ENCODE results near the gene AHRR.
"Not testable (repeated sequence)": the region's sequence is repeated elsewhere in the genome, so short reads cannot be mapped to it uniquely, and the experiment has no call there.

Gene AHRR

GRCh38 chr5:380701-381309, 59.3 kb downstream of the AHRR start:
- DNase-seq, result no peak

DNA sequence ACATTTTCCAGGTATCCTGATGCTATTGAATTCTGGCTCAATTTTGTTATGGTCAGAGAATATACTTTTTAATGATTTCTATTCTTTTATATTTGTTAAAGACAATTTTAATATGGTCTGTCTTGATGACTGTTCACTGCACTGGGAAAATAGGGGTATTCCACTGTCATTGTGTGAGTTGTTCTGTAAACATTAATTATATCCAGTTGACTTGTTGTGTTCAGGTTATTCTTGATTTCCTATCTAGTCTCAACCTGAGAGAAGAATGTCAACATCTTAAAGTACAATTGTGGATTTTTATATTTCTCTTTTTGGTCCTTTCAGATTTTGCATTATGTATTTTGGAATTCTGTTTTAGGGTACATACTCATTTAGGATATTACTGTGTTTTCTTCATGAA, 61.6 kb downstream of the AHRR start:
- no peak for DNase-seq

GRCh38 chr5:383621-384020, 62.1 kb downstream of the AHRR start:
- peak in 1 of 2 donors; percentile 25 for DNase-seq

DNA sequence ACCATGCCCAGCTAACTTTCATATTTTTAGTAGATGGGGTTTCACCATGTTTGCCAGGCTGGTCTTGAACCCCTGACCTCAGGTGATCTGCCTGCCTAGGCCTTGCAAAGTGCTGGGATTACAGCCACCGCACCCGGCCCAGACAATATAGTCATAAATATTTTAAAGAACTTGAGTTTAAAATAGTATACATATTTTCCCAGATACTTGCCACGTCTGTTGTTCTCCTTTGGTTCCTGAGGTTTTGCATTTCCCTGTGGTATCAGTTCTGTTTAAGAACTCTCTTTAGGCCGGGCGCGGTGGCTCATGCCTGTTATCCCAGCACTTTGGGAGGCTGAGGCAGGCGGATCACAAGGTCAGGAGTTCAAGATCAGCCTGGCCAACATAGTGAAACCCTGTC, 63.1 kb downstream of the AHRR start:
- not testable (repeated sequence) for DNase-seq

GRCh38 chr5:385321-385720, 63.8 kb downstream of the AHRR start:
- DNase-seq, result no peak

- no peak for DNase-seq
Observed at GRCh38 chr5:386432-387341, 65.2 kb downstream of the AHRR start.

GRCh38 chr5:387491-388265, 66.2 kb downstream of the AHRR start:
- DNase-seq, result no peak

DNA sequence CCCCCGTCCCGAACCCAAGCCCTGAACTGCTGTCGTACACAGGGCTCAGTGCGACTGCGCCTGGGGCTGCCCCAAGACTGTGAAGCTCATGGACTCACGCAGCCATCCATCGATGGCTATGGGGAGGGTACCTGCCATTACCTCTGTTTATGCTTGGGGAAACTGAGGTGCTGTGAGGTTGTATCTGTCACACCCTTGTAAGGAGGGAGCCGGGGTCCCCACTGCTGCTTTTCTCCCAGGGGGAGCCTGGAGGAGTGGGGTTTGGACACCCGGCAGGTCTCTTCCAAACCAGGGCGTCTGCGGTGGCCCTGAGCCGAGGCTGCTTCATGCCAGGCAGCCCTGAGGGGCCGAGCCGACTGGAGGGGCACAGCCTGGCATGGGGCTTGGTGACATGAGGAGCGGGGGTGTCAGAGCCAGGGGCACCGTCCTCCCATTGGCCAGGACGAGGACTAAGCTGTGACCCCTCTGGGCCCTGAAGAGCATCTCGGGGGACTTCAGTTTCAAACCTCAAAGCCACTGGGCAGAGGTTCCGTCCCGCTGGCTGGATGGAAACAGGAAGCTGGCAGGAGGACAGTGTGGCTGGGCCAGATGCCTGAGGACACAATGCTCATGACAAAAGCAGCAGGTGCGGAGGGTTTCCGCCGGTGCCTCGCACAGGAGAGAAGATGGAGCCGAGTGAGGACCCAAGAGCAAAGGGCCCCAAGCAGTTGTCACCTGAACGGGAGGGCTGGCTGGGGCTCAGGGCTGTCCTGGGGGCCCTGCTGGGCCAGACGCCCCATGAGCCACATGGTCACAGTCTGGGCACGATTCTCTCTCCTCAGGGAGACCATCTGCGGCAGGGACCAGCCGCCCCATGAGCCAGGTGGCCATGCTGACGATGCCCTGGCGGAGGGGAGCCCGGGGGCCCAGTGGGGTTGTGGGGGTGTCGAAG, 67.0 kb downstream of the AHRR start:
- DNase-seq, result no peak

DNA sequence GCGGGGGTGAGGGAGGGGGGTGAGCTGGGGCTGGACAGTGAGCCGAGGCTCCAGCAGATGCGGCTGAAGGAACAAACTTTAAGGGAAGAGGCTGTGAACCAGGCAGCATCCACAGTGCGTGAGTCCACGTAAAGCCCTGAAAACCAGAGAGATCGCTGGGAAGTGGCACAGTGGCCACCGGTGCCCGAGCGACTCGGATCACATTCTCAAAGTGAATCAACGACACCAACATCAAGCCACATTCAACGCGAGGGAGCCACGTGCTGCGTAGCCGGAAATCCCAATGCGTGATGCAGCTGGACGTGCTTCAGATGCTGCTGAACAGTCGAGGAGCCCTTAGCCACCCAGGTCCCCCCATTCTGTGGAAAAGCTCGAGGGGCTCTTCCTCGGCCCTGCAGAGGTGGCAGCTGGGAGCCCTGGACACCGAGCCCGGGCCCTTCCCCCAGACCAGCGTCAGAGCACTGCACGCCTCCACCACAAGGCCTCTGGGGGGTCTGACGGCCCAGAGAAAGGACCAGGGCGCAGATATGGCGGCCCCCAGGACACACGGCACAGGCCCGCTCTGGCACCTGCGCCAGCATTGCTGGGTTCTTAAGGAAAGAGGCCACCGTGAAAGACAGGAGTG, 67.8 kb downstream of the AHRR start:
- DNase-seq, result peak in 1 of 2 donors; percentile 14

- DNase-seq, result no peak
Observed at GRCh38 chr5:389891-390622, 68.5 kb downstream of the AHRR start.

GRCh38 chr5:390623-391491, 69.3 kb downstream of the AHRR start:
- peak in 1 of 2 donors; percentile 16 for DNase-seq

DNA sequence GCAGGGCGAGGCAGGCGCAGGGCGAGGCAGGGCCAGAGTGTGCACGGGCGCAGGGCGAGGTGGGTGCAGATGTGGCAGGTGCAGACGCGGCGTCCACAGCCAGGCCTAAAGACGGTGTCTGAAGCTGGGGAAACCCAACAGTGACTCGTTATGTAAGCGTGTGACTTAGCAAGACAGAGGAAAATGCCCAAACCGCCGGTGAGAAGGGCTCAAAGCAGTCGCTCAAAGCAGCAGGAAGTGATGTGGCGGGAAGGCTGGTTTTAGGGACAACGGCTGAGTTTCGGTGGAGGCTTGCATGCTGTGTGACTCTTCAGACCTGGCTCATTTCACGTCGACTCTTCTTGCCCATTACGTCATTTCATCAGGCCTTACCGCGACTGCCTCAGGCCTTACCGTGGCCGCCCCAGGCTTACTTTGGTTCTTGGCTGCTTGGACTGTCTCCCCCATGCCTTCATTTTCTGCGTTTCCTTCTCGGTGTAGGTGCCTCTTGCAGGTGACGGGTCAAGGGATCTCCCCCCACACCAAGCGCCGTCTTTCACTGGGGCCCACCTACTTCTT, 71.0 kb downstream of the AHRR start:
- DNase-seq, result peak; percentile 85 to 86

- peak in 1 of 2 donors; percentile 11 for DNase-seq
Observed at GRCh38 chr5:393846-394275, 72.3 kb downstream of the AHRR start.

GRCh38 chr5:394671-395155, 73.2 kb downstream of the AHRR start:
- DNase-seq, result no peak

DNA sequence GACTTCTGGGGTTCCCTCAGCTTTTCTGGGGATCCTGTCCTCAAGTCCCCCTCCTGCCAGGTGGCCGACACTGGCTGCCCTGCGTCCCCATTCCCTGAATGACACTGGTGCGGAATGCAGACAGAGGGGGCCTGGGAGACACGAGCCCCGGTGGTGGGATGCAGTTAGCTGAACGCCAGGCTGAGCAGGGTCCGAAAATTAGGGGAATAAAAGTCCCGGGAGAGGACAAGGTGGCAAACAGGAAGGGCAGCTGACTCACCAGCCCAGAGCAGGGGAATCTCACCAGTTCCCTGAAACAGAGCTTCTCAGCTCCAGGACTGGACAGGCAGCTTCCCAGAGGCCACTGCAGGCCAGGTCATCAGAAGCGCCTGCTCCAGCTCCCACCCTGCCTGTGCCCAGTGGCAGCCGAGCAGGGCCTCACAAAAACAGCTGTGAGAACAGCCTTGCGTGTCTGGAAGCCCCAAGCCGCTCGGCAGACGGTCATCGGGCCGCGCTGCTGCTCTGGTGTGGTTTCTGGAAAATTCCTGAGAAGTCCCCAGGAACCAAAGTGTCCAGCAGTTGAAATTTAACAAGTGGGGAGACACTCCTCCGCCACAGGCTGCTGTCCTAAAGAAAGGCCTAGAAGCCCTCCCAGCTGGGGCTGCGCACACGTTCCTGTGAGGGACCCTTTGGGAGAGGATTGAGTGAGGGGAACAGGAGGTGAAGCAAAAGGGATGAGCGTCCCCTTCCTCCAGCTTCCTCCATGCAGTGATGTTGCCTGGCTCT, 73.8 kb downstream of the AHRR start:
- DNase-seq, result no peak

DNA sequence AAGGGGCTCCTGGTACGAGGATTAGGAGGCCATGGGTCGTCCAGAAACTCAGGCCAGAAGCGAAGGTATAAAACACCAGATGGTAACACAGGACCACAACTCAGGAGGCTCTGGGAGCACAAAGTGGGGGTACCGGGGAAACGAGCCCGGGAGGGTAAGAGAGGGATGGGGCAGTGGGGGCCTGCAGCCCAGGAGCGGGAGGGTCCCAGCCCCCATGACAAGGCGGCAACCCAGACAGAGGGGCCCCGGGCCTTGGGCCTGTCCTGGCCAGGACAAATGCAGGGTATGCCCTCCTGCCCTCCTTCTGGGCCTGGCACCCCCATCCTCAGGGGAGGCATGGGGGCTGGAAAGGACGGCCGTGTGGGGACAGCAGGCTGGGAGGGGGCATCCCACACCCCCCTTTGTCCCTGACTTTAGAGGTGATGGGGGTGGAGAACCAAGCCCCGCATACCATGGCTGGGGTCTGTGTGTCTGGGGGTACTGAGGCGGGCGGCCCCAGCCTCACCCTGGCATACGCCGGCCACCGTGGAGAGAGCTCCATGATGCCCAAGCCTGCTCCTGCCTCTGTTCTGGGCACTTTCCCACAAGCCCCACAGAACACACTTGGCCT, 74.5 kb downstream of the AHRR start:
- DNase-seq, result peak in 1 of 2 donors; percentile 16

DNA sequence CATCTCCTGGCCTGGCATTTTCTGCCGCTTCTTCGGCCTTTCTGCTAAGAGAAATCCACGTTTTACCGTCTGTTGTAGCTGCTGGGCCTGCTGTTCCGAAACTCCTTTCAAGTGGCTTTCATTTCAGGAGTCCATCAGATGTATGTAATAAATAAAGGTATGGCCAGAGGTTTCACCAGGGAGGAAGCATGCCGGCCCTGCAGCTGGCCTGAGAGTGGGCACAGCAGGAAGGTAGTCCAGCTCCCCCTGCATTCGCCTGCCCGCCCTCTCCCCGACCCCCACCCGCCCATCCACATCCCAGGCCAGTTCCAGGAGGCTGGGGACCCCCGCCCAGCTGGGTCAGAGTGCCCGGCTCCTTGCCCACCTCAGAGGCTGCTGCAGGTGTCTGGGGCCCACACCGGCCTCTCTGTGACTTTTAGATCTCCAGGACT, 75.0 kb downstream of the AHRR start:
- DNase-seq, result no peak

DNA sequence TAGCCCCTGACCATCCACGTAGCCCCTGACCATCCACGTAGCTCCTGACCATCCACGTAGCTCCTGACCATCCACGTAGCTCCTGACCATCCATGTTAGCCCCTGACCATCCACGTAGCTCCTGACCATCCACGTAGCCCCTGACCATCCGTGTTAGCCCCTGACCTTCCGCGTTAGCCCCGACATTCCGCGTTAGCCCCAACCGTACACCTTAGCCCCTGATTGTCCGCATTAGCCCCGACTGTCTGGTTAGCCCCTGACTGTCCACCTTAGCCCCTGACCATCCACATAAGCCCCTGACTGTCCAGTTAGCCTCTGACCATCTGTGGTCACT, 76.6 kb downstream of the AHRR start:
- DNase-seq, result not testable (repeated sequence)

All from stimulated activated CD4-positive, alpha-beta T cell treated with anti-CD3 and anti-CD28 coated beads, Interleukin-2, amount 100 ng/mL, for 24 hours (primary cell).